NCI-H524 treated with DMSO at 0.1 percent for 48 hours (cell line): ENCODE data around the gene GDF3.
"Not testable (repeated sequence)": the region's sequence is repeated elsewhere in the genome, so short reads cannot be mapped to it uniquely, and the experiment has no call there.

Experiments
- DNase-seq: peaks from one replicate; lab custom pipeline; 2025; lab: John Stamatoyannopoulos, UW

The GDF3 gene

DNA sequence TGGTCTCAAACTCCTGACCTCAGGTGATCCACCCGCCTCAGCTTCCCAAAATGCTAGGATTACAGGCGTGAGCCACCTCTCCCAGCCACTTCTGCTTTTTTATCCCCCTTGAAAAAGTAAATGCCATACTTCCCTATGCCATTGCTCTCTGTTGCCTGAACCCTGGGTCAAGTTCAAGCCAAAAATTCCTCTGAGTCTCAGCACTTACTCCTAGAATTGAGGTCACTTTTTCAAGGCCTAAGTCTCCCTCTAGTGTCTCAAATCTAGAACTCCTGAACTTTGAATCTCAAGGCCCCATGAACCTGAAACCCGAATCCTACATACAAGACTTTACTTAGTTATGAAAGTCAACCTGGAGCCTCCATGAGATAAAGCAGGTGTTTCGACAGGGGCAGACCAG is 28.4 kb downstream of the GDF3 start:
- no peak for DNase-seq

- no peak for DNase-seq
Measured at GRCh38 chr12:7666595-7666994, 29.0 kb downstream of the GDF3 start.

- no peak for DNase-seq
Measured at GRCh38 chr12:7661741-7662140, 33.8 kb downstream of the GDF3 start.

DNA sequence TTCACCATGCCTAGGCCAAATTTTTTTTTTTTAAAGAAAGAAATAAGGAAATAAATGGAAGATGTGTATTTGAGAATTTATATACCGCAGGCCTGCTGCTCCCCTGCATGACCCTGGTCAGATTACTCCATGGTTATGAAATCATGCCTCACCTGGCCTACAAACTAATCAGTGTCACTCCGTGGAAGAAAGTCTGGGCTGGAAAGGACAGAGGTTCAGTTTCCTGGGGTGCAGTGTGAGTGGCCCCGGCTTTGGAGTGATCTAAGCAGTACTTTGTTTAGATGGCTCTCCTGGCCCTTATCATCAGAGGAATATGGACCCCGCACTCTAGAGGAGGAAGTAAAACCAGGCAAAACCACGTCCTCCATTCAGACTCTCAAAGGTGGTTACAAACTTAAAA is 39.5 kb downstream of the GDF3 start:
- no peak for DNase-seq

- DNase-seq = no peak
Measured at GRCh38 chr12:7650091-7650490, 45.5 kb downstream of the GDF3 start.

- DNase-seq = no peak
Measured at GRCh38 chr12:7647071-7647470, 48.5 kb downstream of the GDF3 start.

GRCh38 chr12:7646178-7646475 is 49.4 kb downstream of the GDF3 start:
- no peak for DNase-seq

GRCh38 chr12:7645395-7646177 is 50.0 kb downstream of the GDF3 start:
- DNase-seq = no peak

GRCh38 chr12:7642876-7643309 is 52.7 kb downstream of the GDF3 start:
- DNase-seq = no peak

DNA sequence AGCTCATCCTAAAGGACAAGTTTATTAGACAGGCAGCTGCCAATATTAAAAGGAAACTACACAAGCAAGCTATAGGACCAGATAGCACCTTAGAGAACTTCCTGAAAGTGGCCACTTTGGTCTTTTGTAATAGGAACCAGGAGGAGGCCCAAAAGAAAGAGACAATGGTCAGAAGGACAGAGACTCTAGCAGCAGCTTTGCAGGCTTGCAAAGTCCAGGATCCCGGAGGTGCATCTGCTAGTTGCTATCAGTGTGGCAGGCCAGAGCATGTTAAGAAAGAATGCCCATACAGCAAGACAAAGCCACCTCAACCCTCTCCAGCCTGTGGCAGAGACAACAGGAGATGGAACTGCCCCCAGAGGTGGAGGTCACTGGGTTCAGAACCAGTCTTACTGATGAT is 53.3 kb downstream of the GDF3 start:
- DNase-seq = no peak

DNA sequence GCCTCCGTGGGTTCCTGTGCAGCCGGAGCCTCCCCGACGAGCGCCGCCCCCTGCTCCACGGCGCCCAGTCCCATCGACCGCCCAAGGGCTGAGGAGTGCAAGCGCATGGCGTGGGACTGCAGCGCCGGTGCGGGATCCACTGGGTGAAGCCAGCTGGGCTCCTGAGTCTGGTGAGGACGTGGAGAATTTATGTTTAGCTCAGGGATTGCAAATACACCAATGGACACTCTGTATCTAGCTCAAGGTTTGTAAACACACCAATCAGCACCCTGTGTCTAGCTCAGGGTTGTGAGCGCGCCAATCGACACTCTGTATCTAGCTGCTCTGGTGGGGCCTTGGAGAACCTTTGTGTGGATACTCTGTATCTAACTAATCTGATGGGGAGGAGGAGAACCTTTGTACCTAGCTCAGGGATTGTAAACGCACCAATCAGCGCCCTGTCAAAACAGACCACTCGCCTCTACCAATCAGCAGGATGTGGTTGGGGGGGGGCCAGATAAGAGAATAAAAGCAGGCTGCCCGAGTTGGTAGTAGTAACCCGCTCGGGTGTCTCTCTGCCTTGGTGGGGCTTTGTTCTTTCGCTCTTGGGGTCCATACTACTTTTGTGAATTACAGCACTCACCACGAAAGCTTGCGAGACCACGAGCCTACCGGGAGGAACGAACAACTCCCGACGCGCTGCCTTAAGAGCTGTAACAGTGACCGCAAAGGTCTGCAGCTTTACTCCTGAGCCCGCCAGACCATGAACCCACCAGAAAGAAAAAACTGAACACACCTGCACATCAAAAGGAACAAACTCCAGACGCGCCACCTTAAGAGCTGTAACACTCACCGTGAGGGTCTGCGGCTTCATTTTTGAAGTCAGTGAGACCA is 55.2 kb downstream of the GDF3 start:
- DNase-seq = not testable (repeated sequence)
